Heart left ventricle (tissue), 16 donors: ENCODE results near the gene BIN1. TPM values are rescaled to one million over a fixed set of nuclear protein-coding genes. Genes with fewer than 3 reads are reported as not detected.

Source experiments
- ATAC-seq, 4 donors: fragments of 200-7000 bp; cut with Tn5 transposase; one replicate each; pipeline ENCODE4 v1.9.1; 2020 to 2022; ENCODE audit warnings: moderate library complexity in 4 of 4, mild to moderate bottlenecking in 3 of 4, moderate number of reproducible peaks in 1 of 4
- DNase-seq, 5 donors: peaks; one replicate each; pipeline ENCODE4 v3.0.0-alpha.2; 2020
- H3K27ac ChIP-seq, 12 donors: fragments of 200-600 bp; sonication (generic) in 4 of 12; one replicate each; pipeline versions ENCODE4 v1.5.0 to v1.8.0; 2016 to 2022; ENCODE audit warnings: mild to moderate bottlenecking in 2 of 12
- H3K27me3 ChIP-seq, 9 donors: fragments of 200-600 bp; sonication (generic) in 2 of 9; one replicate each; pipeline versions ENCODE4 v1.5.1 to v1.8.0; 2016 to 2022; ENCODE audit warnings: mild to moderate bottlenecking in 3 of 9
- H3K36me3 ChIP-seq, 9 donors: fragments of 200-600 bp; sonication (generic) in 2 of 9; one replicate each; pipeline versions ENCODE4 v1.5.0 to v1.8.0; 2018 to 2022; ENCODE audit warnings: mild to moderate bottlenecking in 2 of 9
- H3K4me1 ChIP-seq, 12 donors: fragments of 200-600 bp; sonication (generic) in 4 of 12; one replicate each; pipeline versions ENCODE4 v1.5.0 to v1.8.0; 2016 to 2022; ENCODE audit warnings: mild to moderate bottlenecking in 3 of 12
- H3K4me3 ChIP-seq, 12 donors: fragments of 200-600 bp; sonication (generic) in 4 of 12; one replicate each; pipeline versions ENCODE4 v1.5.0 to v1.8.0; 2017 to 2022; ENCODE audit warnings: mild to moderate bottlenecking in 9 of 12, moderate library complexity in 4 of 12
- H3K9me3 ChIP-seq, 12 donors: fragments of 200-600 bp; sonication (generic) in 4 of 12; one replicate each; pipeline versions ENCODE4 v1.5.0 to v1.8.0; 2016 to 2022; ENCODE audit warnings: mild to moderate bottlenecking in 1 of 12
- POLR2A ChIP-seq, 2 donors: fragments of 450-650 bp; IDR thresholded peaks; one replicate each; pipeline ENCODE4 v1.6.1; 2017; ENCODE audit warnings: antibody characterized with exemption in 2 of 2, mild to moderate bottlenecking in 2 of 2, moderate library complexity in 2 of 2
- WGBS, 4 donors: extraction: QIAGEN DNeasy Blood & Tissue Kit in 2 of 4; methylation state at CpG; one replicate each; pipeline versions ENCODE4 v1.1.5 to v1.1.7; 2013 to 2018; 5-methylcytosine and 5-hydroxymethylcytosine counted together
- intact Hi-C, 10 donors: fragments of 100-400 bp; cut with DNase I; formaldehyde crosslinking; loops; one replicate each; pipeline versions ENCODE4 v1.11.1 to v1.14.2; 2022
- polyA plus RNA-seq, 2 donors: library from polyadenylated mRNA; stranded (reverse); fragments of 200-250 nt; gene quantifications; one replicate each; pipeline ENCODE4 v1.2.3, GENCODE V29; 2013
- total RNA-seq, 9 donors: library from RNA; depleted of rRNA in 2 of 9; stranded (reverse); fragments of >200 nt in 2 of 9; fragmentation: NEBNext Ultra II Directional in 3 of 9; extraction: Animal tissue kit (Norgen Biotek cat#: 25700) in 3 of 9; gene quantifications; one replicate each; pipeline versions ENCODE4 v1.1.0 to v1.2.4, GENCODE V29; 2016 to 2023
- TF ChIP-seq, protein P1 (sequence below), 12 donors: fragments of 200-600 bp; sonication (generic) in 4 of 12; IDR thresholded peaks; one replicate each; pipeline versions ENCODE4 v1.5.0 to v1.8.0; 2018 to 2022; ENCODE audit warnings: antibody characterized with exemption in 12 of 12, mild to moderate bottlenecking in 5 of 12
- donor health status: ischemic (EF 13 %, LVEDD 7.1; RV severe dilation, severe dysfunction).
- donor health status: healthy with polysubstance abuse.
- donor health status: DM: no; HTN: yes; CAD: no.
- donor health status: DM: no; HTN: no; CAD: no.
- donor health status: ischemic (EF 25% LVEDD 6.9; RV normal size, moderate dysfunction).
- donor health status: ischemic (EF 25% LVEDD 5.7; RV mildly dilated, moderate dysfunction).
- donor health status: healthy.
- donor health status: DM: yes; HTN: yes; CAD: no.
- donor health status: ischemic (EF 35%, LVEDD 5.7; RV mildly dilated, moderate dysfunction).
- donor health status: nonischemic (EF 11% LVEDD 7.7; RV severe dilation, severe dysfunction).
- donor health status: DM: yes; HTN: yes; CAD: no.
- donor health status: PGD.
- donor health status: ischemic (EF 29% LVEDD 5.4; RV normal size, mild dysfunction).
- donor health status: nonischemic (EF 23%, LVEDD 6.1; RV moderate dilation, normal function).

BIN1 gene
- total and polyA plus RNA-seq, 11 donors, result 4.3 to 22.2 (median 15.6) TPM

DNA sequence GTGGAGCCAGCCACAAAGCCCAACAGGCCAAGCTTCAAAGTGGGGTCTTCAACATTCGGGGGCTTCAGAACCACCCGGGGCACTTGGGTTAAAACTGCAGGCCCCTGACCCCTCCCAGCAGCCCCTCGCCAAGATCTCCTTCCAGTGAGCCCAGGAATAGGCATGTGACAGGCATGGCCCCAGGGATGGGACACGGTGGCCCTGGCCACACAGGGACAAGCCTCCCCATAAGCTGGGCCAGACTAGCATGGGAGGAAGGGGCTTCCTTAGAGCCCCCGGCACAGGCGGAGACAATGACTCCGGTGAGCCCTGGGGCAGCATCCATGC is 52.4 kb downstream of the BIN1 start:
- intact Hi-C loops, result no loop called here
- H3K27me3 ChIP-seq, result no peaks in the 10 kb centered on the region
- H3K4me1 ChIP-seq, result peaks cover 0 to 7% (median 0%) of the 10 kb centered on the region in 12 donors
- ATAC-seq (no peak), DNase-seq (peak in 1 of 5 donors; percentile 19)
- H3K4me3 ChIP-seq, result no peak overlapping the region
- WGBS, 4 donors, result 83 to 98% (median 88%) methylated on average over 3 to 7 of the region's 7 CpGs
- H3K9me3 ChIP-seq, result no peaks in the 10 kb centered on the region
- TF ChIP-seq POLR2A (IDR thresholded peaks at IDR 0.05), result no peak
- TF ChIP-seq, protein P1, sequence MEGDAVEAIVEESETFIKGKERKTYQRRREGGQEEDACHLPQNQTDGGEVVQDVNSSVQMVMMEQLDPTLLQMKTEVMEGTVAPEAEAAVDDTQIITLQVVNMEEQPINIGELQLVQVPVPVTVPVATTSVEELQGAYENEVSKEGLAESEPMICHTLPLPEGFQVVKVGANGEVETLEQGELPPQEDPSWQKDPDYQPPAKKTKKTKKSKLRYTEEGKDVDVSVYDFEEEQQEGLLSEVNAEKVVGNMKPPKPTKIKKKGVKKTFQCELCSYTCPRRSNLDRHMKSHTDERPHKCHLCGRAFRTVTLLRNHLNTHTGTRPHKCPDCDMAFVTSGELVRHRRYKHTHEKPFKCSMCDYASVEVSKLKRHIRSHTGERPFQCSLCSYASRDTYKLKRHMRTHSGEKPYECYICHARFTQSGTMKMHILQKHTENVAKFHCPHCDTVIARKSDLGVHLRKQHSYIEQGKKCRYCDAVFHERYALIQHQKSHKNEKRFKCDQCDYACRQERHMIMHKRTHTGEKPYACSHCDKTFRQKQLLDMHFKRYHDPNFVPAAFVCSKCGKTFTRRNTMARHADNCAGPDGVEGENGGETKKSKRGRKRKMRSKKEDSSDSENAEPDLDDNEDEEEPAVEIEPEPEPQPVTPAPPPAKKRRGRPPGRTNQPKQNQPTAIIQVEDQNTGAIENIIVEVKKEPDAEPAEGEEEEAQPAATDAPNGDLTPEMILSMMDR (IDR thresholded peaks at IDR 0.05), result no peak
- peaks cover 0 to 8% (median 0%) of the 10 kb centered on the region in 9 donors for H3K36me3 ChIP-seq
- H3K27ac ChIP-seq, result no peak overlapping the region

DNA sequence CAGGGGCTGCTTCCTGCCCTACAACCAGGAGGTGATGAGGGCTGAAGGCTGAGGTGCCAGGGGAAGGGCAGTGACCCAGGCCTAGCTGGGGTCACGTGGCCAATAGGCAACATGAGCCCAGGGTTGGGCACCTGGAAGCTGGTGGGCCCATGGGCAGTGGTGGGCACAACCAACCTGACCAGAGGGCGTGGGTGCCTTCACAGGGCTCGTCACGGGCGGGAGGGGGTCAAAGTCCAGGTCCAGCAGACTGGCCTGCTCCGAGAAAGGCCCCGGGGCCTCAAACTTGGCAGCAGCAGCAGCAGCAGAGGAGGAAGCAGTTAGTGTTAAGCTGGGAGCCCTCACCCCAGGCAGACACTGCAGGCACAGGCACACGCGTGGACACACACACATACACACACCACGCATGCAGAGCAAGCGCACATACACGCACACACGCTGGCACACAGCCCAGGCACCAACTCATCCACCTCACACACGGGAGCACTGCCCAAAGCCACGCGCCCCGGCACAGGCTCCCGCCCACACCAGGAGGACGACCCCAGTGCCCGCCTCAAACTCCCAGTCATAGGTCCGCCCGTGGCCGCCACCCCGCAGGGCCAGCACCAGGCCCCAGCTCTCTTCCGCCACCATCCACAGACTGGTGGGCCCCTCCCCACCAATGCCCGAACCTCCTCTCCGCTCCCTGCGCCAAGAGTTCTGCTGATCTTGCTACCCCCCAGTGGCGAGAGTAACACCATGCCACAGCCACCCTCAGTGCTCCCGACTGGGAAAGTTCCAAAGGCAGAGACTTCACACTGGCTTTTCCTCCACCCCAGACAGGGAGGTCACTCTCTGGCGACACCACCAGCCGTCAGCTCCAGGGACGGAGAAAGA is 53.0 kb downstream of the BIN1 start:
- H3K36me3 ChIP-seq, result peaks cover 0 to 8% (median 0%) of the 10 kb centered on the region in 9 donors
- 93 to 97% (median 94%) methylated on average over 32 to 33 of the region's 33 CpGs for WGBS, 4 donors
- H3K27me3 ChIP-seq, result no peaks in the 10 kb centered on the region
- no peaks in the 10 kb centered on the region for H3K9me3 ChIP-seq
- H3K4me1 ChIP-seq, result peaks cover 0 to 7% (median 0%) of the 10 kb centered on the region in 12 donors
- ATAC-seq (no peak), DNase-seq (peak in 3 of 5 donors; percentile 21 to 57 (median 25))
- TF ChIP-seq, protein P1 (IDR thresholded peaks at IDR 0.05), result no peak
- TF ChIP-seq POLR2A (IDR thresholded peaks at IDR 0.05), result no peak
- intact Hi-C loops, result no loop called here
- no peak overlapping the region for H3K4me3 ChIP-seq
- H3K27ac ChIP-seq, result no peak overlapping the region

DNA sequence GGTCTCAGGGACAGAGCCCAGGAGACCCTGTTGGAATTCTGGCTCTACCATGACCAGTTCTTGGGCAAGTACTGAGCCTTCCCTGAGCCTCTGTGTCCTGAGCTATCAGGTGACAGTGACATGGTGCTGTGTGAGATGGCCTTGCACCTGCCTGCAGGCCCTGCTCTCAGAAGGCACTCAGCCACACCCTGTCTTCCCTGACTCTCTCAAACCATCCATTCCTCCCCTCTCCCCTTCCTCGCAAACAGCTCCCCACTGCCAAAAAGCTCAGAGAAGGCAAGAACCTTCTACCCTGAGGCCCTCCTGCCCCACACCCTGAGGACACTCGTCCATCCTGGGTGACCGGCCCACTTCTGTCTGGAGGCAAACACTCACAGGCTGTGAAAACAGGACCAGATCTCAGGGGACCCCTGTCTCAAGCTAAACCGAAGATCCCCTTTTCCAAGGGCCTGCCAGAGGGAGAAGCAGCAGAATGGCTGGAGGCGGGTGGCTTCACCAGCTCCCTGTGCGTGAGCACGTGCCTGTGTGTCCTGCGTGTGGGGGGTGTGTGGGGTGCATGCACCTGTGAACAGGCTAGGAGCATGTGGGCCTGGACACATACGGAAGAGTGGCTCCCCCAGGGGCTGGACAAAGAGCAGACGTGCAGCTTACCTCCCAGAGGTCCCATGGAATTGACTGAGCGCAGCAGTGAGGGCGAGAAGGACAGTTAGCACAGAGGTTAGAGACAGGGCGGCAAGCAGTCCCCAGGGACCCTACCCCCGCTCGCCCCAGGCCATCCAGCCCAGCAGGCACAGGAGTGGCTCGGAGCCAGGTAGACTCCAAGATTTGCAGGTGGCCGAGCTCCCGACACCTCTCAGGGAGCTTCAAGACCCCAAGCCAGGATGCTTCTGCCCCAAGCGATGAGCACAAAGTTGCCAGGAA is 53.9 kb downstream of the BIN1 start:
- Histone ChIP-seq H3K9me3 (no peaks in the 10 kb centered on the region), H3K27me3 (no peaks in the 10 kb centered on the region), H3K27ac (no peak overlapping the region), H3K4me3 (no peak overlapping the region), H3K4me1 (peaks cover 0 to 7% (median 0%) of the 10 kb centered on the region in 12 donors), H3K36me3 (peaks cover 0 to 8% (median 0%) of the 10 kb centered on the region in 9 donors)
- DNase-seq, result peak in 3 of 5 donors; percentile 15 to 35 (median 24)
- intact Hi-C loops, result no loop called here
- TF ChIP-seq, protein P1 (IDR thresholded peaks at IDR 0.05), result no peak
- TF ChIP-seq POLR2A (IDR thresholded peaks at IDR 0.05), result no peak
- WGBS, 4 donors, result 94 to 95% (median 95%) methylated on average over 15 to 19 of the region's 19 CpGs
- ATAC-seq, result no peak
